ENCODE data around the gene EXOC6B.

DNA sequence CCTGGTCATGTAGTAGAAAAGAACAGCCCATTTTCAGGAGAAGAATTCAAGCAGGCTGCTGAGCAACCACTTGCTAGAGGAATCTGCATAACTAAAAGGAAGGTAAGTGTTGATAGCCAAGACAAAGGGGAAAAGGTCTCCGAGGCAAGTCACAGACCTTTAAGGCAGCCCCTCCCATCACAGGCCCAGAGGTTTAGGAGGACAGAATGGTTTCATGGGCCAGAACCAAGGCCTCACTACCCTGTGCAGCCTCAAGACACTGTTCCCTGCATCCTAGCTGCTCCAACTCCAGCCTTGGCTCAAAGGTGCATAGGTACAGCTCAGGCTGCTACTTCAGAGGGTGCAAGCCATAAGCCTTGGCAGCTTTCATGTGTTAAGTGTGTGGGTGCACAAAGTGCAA, 439.5 kb downstream of the EXOC6B start:
- TF ChIP-seq ZBTB7A (IDR thresholded peaks at IDR 0.05; ENCODE audit: low read depth) (no peak), TEAD4 (IDR thresholded peaks at IDR 0.05) (no peak)
